Spleen (tissue), 11 donors: ENCODE measurements around the gene C2orf92. TPM values are rescaled to one million over a fixed set of nuclear protein-coding genes. Genes with fewer than 3 reads are reported as not detected.

ENCODE experiments used
- DNase-seq: peaks from one replicate; pipeline ENCODE4 v3.0.0-alpha.2; 2020
- H3K27ac ChIP-seq, 8 donors: fragments of 200-600 bp; sonication (generic) in 7 of 8; 1 replicate in 4 of 8; 2 replicates in 4 of 8; pipeline versions ENCODE4 v1.5.0 to v1.8.0; 2016 to 2021; ENCODE audit warnings: inconsistent platforms in 4 of 8, mild to moderate bottlenecking in 4 of 8, moderate library complexity in 1 of 8
- H3K27me3 ChIP-seq, 7 donors: fragments of 200-600 bp; sonication (generic) in 6 of 7; replicated peaks in 1 of 7; 1 replicate in 4 of 7; 2 replicates in 3 of 7; pipeline versions ENCODE4 v1.5.0 to v1.8.0; 2016 to 2021; ENCODE audit warnings: inconsistent platforms in 3 of 7, mild to moderate bottlenecking in 1 of 7
- H3K36me3 ChIP-seq, 6 donors: fragments of 200-600 bp; sonication (generic) in 5 of 6; 1 replicate in 4 of 6; 2 replicates in 2 of 6; pipeline versions ENCODE4 v1.5.0 to v1.8.0; 2016 to 2021; ENCODE audit warnings: inconsistent platforms in 2 of 6
- H3K4me1 ChIP-seq, 6 donors: fragments of 200-600 bp; sonication (generic) in 5 of 6; 1 replicate in 3 of 6; 2 replicates in 3 of 6; pipeline versions ENCODE4 v1.5.0 to v1.8.0; 2016 to 2021; ENCODE audit warnings: inconsistent platforms in 3 of 6
- H3K4me3 ChIP-seq, 8 donors: fragments of 200-600 bp; sonication (generic) in 7 of 8; 1 replicate in 4 of 8; 2 replicates in 4 of 8; pipeline versions ENCODE4 v1.5.0 to v1.8.0; 2016 to 2021; ENCODE audit warnings: inconsistent platforms in 4 of 8, mild to moderate bottlenecking in 4 of 8, moderate library complexity in 2 of 8
- H3K9me3 ChIP-seq, 8 donors: fragments of 200-600 bp; sonication (generic) in 7 of 8; 1 replicate in 4 of 8; 2 replicates in 4 of 8; pipeline versions ENCODE4 v1.5.0 to v1.8.0; 2016 to 2021; ENCODE audit warnings: inconsistent platforms in 4 of 8
- POLR2A ChIP-seq, 3 donors: fragments of 450-650 bp; IDR thresholded peaks; one replicate each; pipeline ENCODE4 v1.5.1; 2017; ENCODE audit warnings: antibody characterized with exemption in 3 of 3, mild to moderate bottlenecking in 1 of 3
- POLR2AphosphoS5 ChIP-seq, 3 donors: sonication (generic); formaldehyde crosslinking; IDR thresholded peaks; one replicate each; pipeline ENCODE4 v1.5.1; 2017; ENCODE audit warnings: antibody characterized with exemption in 3 of 3
- WGBS, 5 donors: extraction: QIAGEN DNeasy Blood & Tissue Kit in 3 of 5; methylation state at CpG; one replicate each; pipeline versions ENCODE4 v1.1.5 to v1.1.7; 2013 to 2018; 5-methylcytosine and 5-hydroxymethylcytosine counted together
- intact Hi-C: fragments of 100-400 bp; cut with DNase I; formaldehyde crosslinking; loops from one replicate; pipeline ENCODE4 v1.15.0; 2023; ENCODE audit warnings: low total_unique reads
- polyA plus RNA-seq, 3 donors: library from polyadenylated mRNA; stranded (reverse); fragments of 200-250 nt; gene quantifications; one replicate each; pipeline ENCODE4 v1.2.1, GENCODE V29; 2013
- total RNA-seq, 7 donors: library from RNA; depleted of rRNA in 3 of 7; stranded (reverse); fragments of >200 nt in 3 of 7; fragmentation: NEBNext Ultra II Directional in 4 of 7; extraction: Animal tissue kit (Norgen Biotek cat#: 25700) in 4 of 7; gene quantifications; one replicate each; pipeline versions ENCODE4 v1.1.0 to v1.2.1, GENCODE V29; 2016 to 2021
- TF ChIP-seq, protein P1 (sequence below), 11 experiments: fragments of 200-600 bp in 7 of 11; fragments of 450-650 bp in 4 of 11; sonication (generic) in 4 of 11; IDR thresholded peaks in 8 of 11; conservative IDR thresholded peaks in 3 of 11; 1 replicate in 7 of 11; 2 replicates in 4 of 11; pipeline versions ENCODE4 v1.4.0 to v1.8.0; 2016 to 2021; ENCODE audit warnings: antibody characterized with exemption in 11 of 11, inconsistent platforms in 4 of 11, mild to moderate bottlenecking in 1 of 11
- donor health status: healthy with polysubstance abuse.
- donor health status: DM: no; HTN: no; CAD: no; lungs with moderate emphysema.
- donor health status: DM: no; HTN: no; CAD: no.
- donor health status: Bipolar disorder and iron deficiency.
- donor health status: healthy.
- donor health status: DM: no; HTN: no; CAD: no.
- donor health status: DM: yes; HTN: yes; CAD: no.

Gene C2orf92
- total and polyA plus RNA-seq, 10 donors: 5.7 to 33.6 (median 21.4) TPM

DNA sequence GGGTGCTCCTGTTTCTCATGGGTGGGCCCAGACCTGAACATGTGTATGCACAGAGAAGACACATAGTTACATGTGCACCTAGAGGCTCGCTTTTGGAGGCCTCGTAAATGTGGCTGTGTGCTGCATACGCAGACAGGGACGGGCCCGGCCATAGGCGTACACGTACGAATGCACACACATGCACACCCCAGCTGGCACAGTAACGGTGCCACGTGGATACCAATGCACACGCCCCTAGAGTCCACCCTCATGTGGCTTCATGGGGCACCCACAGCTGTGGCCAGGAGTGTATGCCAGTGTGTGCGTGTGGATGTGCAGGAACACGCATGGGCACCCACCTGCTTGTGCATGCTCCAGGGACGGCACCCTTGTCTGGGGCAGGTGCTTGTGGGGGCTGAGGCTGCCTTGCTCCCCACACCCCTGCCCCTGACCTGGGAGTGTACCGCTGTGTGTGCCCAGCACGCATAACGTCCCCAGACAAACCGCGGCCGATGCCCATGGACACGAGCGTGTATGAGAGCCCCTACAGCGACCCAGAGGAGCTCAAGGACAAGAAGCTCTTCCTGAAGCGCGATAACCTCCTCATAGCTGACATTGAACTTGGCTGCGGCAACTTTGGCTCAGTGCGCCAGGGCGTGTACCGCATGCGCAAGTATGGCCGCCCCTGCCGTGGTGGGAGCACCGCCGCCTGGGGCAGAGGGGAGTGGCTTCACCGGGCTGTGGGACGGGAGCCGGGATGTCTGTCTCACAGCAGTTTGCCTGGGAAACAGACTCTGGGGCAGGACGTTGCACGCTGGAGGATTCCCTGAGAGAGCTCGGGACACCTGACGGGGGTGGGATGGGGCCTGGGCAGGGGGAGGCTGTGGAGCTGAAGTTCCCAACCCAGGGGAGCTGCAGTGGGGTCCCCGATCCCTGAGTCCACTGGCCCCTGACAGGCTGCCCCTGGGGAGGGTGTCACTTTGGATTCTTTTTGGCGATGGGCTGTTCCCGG lies 64.8 kb downstream of the C2orf92 start:
- intact Hi-C loops: no loop called here
- WGBS, 5 donors: 91 to 97% (median 94%) methylated on average over 17 to 44 of the region's 44 CpGs

DNA sequence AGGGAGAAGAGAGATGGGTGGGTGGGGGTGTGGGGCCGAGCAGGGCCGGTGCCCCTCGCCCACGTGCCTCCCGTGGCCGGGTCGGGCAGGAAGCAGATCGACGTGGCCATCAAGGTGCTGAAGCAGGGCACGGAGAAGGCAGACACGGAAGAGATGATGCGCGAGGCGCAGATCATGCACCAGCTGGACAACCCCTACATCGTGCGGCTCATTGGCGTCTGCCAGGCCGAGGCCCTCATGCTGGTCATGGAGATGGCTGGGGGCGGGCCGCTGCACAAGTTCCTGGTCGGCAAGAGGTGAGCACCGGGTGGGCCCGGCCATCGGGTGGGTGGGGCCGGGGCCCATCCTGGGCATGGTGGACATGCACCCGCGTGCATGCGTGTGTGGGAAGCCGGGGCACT lies 65.6 kb downstream of the C2orf92 start:
- no peak overlapping the region for H3K27ac ChIP-seq
- H3K9me3 ChIP-seq: peaks cover 0 to 6% (median 4%) of the 10 kb centered on the region in 8 donors
- H3K4me3 ChIP-seq: no peak overlapping the region
- peaks cover 0 to 93% (median 15%) of the 10 kb centered on the region in 6 donors for H3K36me3 ChIP-seq
- 93 to 97% (median 95%) methylated on average over 15 to 29 of the region's 29 CpGs for WGBS, 5 donors
- H3K4me1 ChIP-seq: peaks cover 0 to 11% (median 0%) of the 10 kb centered on the region in 6 donors
- no peaks in the 10 kb centered on the region for H3K27me3 ChIP-seq
- intact Hi-C loops: no loop called here
- DNase-seq: peak; percentile 76
- TF ChIP-seq POLR2AphosphoS5 (IDR thresholded peaks at IDR 0.05) (peak in 1 of 3 donors; percentile 30), POLR2A (IDR thresholded peaks at IDR 0.05) (no peak)
- TF ChIP-seq, protein P1, sequence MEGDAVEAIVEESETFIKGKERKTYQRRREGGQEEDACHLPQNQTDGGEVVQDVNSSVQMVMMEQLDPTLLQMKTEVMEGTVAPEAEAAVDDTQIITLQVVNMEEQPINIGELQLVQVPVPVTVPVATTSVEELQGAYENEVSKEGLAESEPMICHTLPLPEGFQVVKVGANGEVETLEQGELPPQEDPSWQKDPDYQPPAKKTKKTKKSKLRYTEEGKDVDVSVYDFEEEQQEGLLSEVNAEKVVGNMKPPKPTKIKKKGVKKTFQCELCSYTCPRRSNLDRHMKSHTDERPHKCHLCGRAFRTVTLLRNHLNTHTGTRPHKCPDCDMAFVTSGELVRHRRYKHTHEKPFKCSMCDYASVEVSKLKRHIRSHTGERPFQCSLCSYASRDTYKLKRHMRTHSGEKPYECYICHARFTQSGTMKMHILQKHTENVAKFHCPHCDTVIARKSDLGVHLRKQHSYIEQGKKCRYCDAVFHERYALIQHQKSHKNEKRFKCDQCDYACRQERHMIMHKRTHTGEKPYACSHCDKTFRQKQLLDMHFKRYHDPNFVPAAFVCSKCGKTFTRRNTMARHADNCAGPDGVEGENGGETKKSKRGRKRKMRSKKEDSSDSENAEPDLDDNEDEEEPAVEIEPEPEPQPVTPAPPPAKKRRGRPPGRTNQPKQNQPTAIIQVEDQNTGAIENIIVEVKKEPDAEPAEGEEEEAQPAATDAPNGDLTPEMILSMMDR (IDR thresholded peaks at IDR 0.05 in 8 of 11, conservative IDR thresholded peaks at IDR 0.05 in 3 of 11): no peak

More for the DNA sequence above, 64.8 kb downstream of the C2orf92 start:
- Histone ChIP-seq H3K27me3 (no peaks in the 10 kb centered on the region), H3K27ac (no peak overlapping the region), H3K36me3 (peaks cover 0 to 97% (median 15%) of the 10 kb centered on the region in 6 donors), H3K4me1 (peaks cover 0 to 6% (median 0%) of the 10 kb centered on the region in 6 donors), H3K4me3 (no peak overlapping the region), H3K9me3 (peaks cover 0 to 12% (median 9%) of the 10 kb centered on the region in 8 donors)
- DNase-seq: peak; percentile 72
- TF ChIP-seq POLR2AphosphoS5 (IDR thresholded peaks at IDR 0.05) (peak in 1 of 3 donors; percentile 36), POLR2A (IDR thresholded peaks at IDR 0.05) (no peak)

- Histone ChIP-seq H3K27ac (no peak overlapping the region), H3K4me3 (no peak overlapping the region), H3K9me3 (no peaks in the 10 kb centered on the region), H3K27me3 (no peaks in the 10 kb centered on the region), H3K36me3 (peaks cover 0 to 83% (median 13%) of the 10 kb centered on the region in 6 donors), H3K4me1 (peaks cover 0 to 20% (median 5%) of the 10 kb centered on the region in 6 donors)
- intact Hi-C loops: no loop called here
- TF ChIP-seq, protein P1 (IDR thresholded peaks at IDR 0.05 in 8 of 11, conservative IDR thresholded peaks at IDR 0.05 in 3 of 11): no peak
- no peak for TF ChIP-seq POLR2A (IDR thresholded peaks at IDR 0.05)
- WGBS, 5 donors: 67 to 84% (median 77%) methylated on average over 4 of the region's 4 CpGs
- no peak for DNase-seq
Measured at GRCh38 chr2:97736185-97736584, 66.7 kb downstream of the C2orf92 start.

DNA sequence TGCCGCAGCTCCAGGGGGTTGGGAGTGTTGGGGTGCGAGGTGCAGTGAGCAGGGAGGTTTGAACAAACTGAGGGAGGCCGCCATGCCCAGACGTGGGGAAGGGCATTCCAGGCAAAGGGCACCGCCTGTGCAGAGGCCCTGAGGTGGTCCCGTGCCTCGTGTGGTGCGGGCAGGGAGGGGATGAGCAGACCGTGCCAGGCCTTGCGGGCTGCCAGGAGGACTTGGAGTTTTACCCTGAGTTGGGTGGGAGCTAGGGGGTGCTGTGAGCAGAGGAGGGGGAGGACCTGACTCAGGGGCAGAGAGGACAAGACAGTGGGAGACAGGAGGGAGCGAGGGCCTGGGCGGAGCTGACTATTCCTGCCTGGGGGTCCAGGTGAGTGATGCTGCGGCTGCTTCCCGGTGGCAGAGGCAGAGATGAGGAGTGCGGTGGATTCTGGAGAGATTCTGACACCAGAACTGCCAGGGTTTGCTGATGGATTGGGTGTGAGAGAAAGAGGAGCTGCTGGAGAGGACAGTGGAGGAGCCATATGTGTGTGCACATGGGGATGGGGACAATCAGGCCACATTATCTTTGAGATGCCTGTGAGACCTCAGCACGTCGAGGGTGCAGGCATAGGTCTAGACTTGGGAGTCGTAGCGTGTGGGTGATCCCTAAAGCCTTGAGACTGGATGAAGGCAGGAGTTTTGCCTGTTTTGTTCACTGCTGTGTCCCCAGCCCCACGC lies 67.3 kb downstream of the C2orf92 start:
- intact Hi-C loops: no loop called here
- no peak overlapping the region for H3K27ac ChIP-seq
- no peaks in the 10 kb centered on the region for H3K27me3 ChIP-seq
- H3K4me3 ChIP-seq: no peak overlapping the region
- H3K36me3 ChIP-seq: peaks cover 0 to 78% (median 13%) of the 10 kb centered on the region in 6 donors
- no peaks in the 10 kb centered on the region for H3K9me3 ChIP-seq
- TF ChIP-seq, protein P1 (IDR thresholded peaks at IDR 0.05 in 8 of 11, conservative IDR thresholded peaks at IDR 0.05 in 3 of 11): no peak
- TF ChIP-seq POLR2AphosphoS5 (IDR thresholded peaks at IDR 0.05) (peak in 1 of 3 donors; percentile 49), POLR2A (IDR thresholded peaks at IDR 0.05) (no peak)
- peak; percentile 67 for DNase-seq
- H3K4me1 ChIP-seq: peaks cover 0 to 21% (median 10%) of the 10 kb centered on the region in 6 donors
- WGBS, 5 donors: 89 to 92% (median 91%) methylated on average over 20 of the region's 20 CpGs
